ENCODE results near the gene CASKIN2.

The CASKIN2 gene

GRCh38 chr17:75518201-75518600 lies 2.9 kb upstream of the CASKIN2 start:
- Mint-ChIP-seq H3K27ac (peak overlapping the region; percentile 39), H3K27me3 (no peaks in the 10 kb centered on the region), H3K4me3 (peak overlapping the region; percentile 87), H3K4me1 (peaks cover 25% of the 10 kb centered on the region), H3K9me3 (no peaks in the 10 kb centered on the region), H3K36me3 (ENCODE audit: low read depth) (peaks cover 19% of the 10 kb centered on the region)
- peak; percentile 24 for DNase-seq
- ATAC-seq, result peak; percentile 26

GRCh38 chr17:75517297-75517865 lies 2.0 kb upstream of the CASKIN2 start:
- no peak for ATAC-seq
- H3K27me3 Mint-ChIP-seq, result no peaks in the 10 kb centered on the region
- H3K9me3 Mint-ChIP-seq, result no peaks in the 10 kb centered on the region
- peak overlapping the region; percentile 87 for H3K4me3 Mint-ChIP-seq
- H3K27ac Mint-ChIP-seq, result peak overlapping the region; percentile 62
- H3K36me3 Mint-ChIP-seq (ENCODE audit: low read depth), result peaks cover 18% of the 10 kb centered on the region
- peaks cover 25% of the 10 kb centered on the region for H3K4me1 Mint-ChIP-seq
- DNase-seq, result peak; percentile 45

GRCh38 chr17:75516619-75517296 lies 1.4 kb upstream of the CASKIN2 start:
- DNase-seq (peak; percentile 47), ATAC-seq (peak; percentile 3)
- Mint-ChIP-seq H3K27me3 (no peaks in the 10 kb centered on the region), H3K9me3 (no peaks in the 10 kb centered on the region), H3K27ac (peak overlapping the region; percentile 62), H3K4me1 (peaks cover 25% of the 10 kb centered on the region), H3K36me3 (ENCODE audit: low read depth) (peaks cover 18% of the 10 kb centered on the region), H3K4me3 (peak overlapping the region; percentile 87)

- peak within 1 kb of the TSS; percentile 62 for H3K27ac Mint-ChIP-seq
- no peaks in the 10 kb centered on the region for H3K9me3 Mint-ChIP-seq
- ATAC-seq, result peak; percentile 89
- peaks cover 18% of the 10 kb centered on the region for H3K36me3 Mint-ChIP-seq (ENCODE audit: low read depth)
- peak within 1 kb of the TSS; percentile 87 for H3K4me3 Mint-ChIP-seq
- H3K27me3 Mint-ChIP-seq, result no peaks in the 10 kb centered on the region
- peak; percentile 97 for DNase-seq
- H3K4me1 Mint-ChIP-seq, result peaks cover 25% of the 10 kb centered on the region
Observed at GRCh38 chr17:75516255-75516618, 900 bp upstream of the CASKIN2 start, which contains the start of gene TSEN54. Gene TSEN54 (plus strand): TSS chr17:75516528. CDS start chr17:75516561, 33 bp downstream.

GRCh38 chr17:75514919-75515495 lies 330 bp downstream of the CASKIN2 start:
- Mint-ChIP-seq H3K4me3 (peak overlapping the region; percentile 70), H3K27me3 (no peaks in the 10 kb centered on the region), H3K27ac (no peak overlapping the region), H3K4me1 (peaks cover 25% of the 10 kb centered on the region), H3K36me3 (ENCODE audit: low read depth) (peaks cover 18% of the 10 kb centered on the region), H3K9me3 (no peaks in the 10 kb centered on the region)
- no peak for ATAC-seq
- DNase-seq, result no peak

GRCh38 chr17:75514299-75514918 lies 928 bp downstream of the CASKIN2 start:
- Mint-ChIP-seq H3K4me1 (peaks cover 23% of the 10 kb centered on the region), H3K9me3 (no peaks in the 10 kb centered on the region), H3K27ac (no peak overlapping the region), H3K4me3 (peak overlapping the region; percentile 53), H3K36me3 (ENCODE audit: low read depth) (peaks cover 15% of the 10 kb centered on the region), H3K27me3 (no peaks in the 10 kb centered on the region)
- DNase-seq (no peak), ATAC-seq (no peak)

- Mint-ChIP-seq H3K27me3 (no peaks in the 10 kb centered on the region), H3K4me3 (no peak overlapping the region), H3K9me3 (no peaks in the 10 kb centered on the region), H3K27ac (no peak overlapping the region), H3K36me3 (ENCODE audit: low read depth) (peaks cover 12% of the 10 kb centered on the region), H3K4me1 (peaks cover 17% of the 10 kb centered on the region)
- DNase-seq (no peak), ATAC-seq (no peak)
Observed at GRCh38 chr17:75513641-75514000, 1.7 kb downstream of the CASKIN2 start.

GRCh38 chr17:75512926-75513640 lies 2.3 kb downstream of the CASKIN2 start:
- no peaks in the 10 kb centered on the region for H3K9me3 Mint-ChIP-seq
- no peak for DNase-seq
- no peaks in the 10 kb centered on the region for H3K27me3 Mint-ChIP-seq
- no peak for ATAC-seq
- H3K4me1 Mint-ChIP-seq, result peaks cover 12% of the 10 kb centered on the region
- H3K36me3 Mint-ChIP-seq (ENCODE audit: low read depth), result peaks cover 7% of the 10 kb centered on the region
- H3K4me3 Mint-ChIP-seq, result no peak overlapping the region
- no peak overlapping the region for H3K27ac Mint-ChIP-seq

GRCh38 chr17:75511610-75512575 lies 3.4 kb downstream of the CASKIN2 start:
- Mint-ChIP-seq H3K27me3 (no peaks in the 10 kb centered on the region), H3K9me3 (no peaks in the 10 kb centered on the region), H3K27ac (no peak overlapping the region), H3K4me1 (no peaks in the 10 kb centered on the region), H3K36me3 (ENCODE audit: low read depth) (no peaks in the 10 kb centered on the region), H3K4me3 (no peak overlapping the region)
- ATAC-seq, result no peak
- DNase-seq, result no peak

- no peaks in the 10 kb centered on the region for H3K9me3 Mint-ChIP-seq
- H3K4me3 Mint-ChIP-seq, result no peak overlapping the region
- no peaks in the 10 kb centered on the region for H3K4me1 Mint-ChIP-seq
- no peaks in the 10 kb centered on the region for H3K27me3 Mint-ChIP-seq
- H3K27ac Mint-ChIP-seq, result no peak overlapping the region
- DNase-seq, result no peak
- ATAC-seq, result no peak
- no peaks in the 10 kb centered on the region for H3K36me3 Mint-ChIP-seq (ENCODE audit: low read depth)
Observed at GRCh38 chr17:75511270-75511609, 4.1 kb downstream of the CASKIN2 start.

- Mint-ChIP-seq H3K4me3 (no peak overlapping the region), H3K4me1 (no peaks in the 10 kb centered on the region), H3K27ac (no peak overlapping the region), H3K36me3 (ENCODE audit: low read depth) (no peaks in the 10 kb centered on the region), H3K27me3 (no peaks in the 10 kb centered on the region), H3K9me3 (no peaks in the 10 kb centered on the region)
- ATAC-seq (no peak), DNase-seq (no peak)
Observed at GRCh38 chr17:75509528-75510258, 5.6 kb downstream of the CASKIN2 start.

- no peaks in the 10 kb centered on the region for H3K4me1 Mint-ChIP-seq
Observed at GRCh38 chr17:75508931-75509361, 6.4 kb downstream of the CASKIN2 start.

More at GRCh38 chr17:75508931-75509361, 6.4 kb downstream of the CASKIN2 start:
- no peaks in the 10 kb centered on the region for H3K27me3 Mint-ChIP-seq
- no peak for ATAC-seq
- H3K9me3 Mint-ChIP-seq, result no peaks in the 10 kb centered on the region
- H3K36me3 Mint-ChIP-seq (ENCODE audit: low read depth), result no peaks in the 10 kb centered on the region
- H3K4me3 Mint-ChIP-seq, result no peak overlapping the region
- DNase-seq, result no peak
- H3K27ac Mint-ChIP-seq, result no peak overlapping the region
